GM12891 (cell line): ENCODE results near the gene TMEM135.
"Not testable (repeated sequence)": the region's sequence is repeated elsewhere in the genome, so short reads cannot be mapped to it uniquely, and the experiment has no call there.

Experiments
- DNase-seq: peaks from one replicate; pipeline ENCODE4 v3.0.0; 2011; ENCODE audit warnings: low spot score; ENCODE audit not compliant: insufficient read length
- FAIRE-seq: peaks from 2 replicates; lab custom pipeline; 2011; peaks lifted over from hg19 to GRCh38; lab: Jason Lieb, UNC
- PAX5 ChIP-seq: IDR thresholded peaks from 2 replicates; pipeline ENCODE4 v1.6.1; 2011; ENCODE audit warnings: low read length, moderate library complexity, mild to moderate bottlenecking; ENCODE audit not compliant: insufficient read depth, severe bottlenecking
- POLR2A ChIP-seq: IDR thresholded peaks from 2 replicates; pipeline ENCODE4 v1.6.1; 2011; ENCODE audit warnings: low read depth, low read length, control low read depth
- POLR2AphosphoS5 ChIP-seq: IDR thresholded peaks from 2 replicates; pipeline ENCODE4 v1.6.1; 2011; ENCODE audit warnings: low read depth, low read length, control low read depth
- POU2F2 ChIP-seq: IDR thresholded peaks from 2 replicates; pipeline ENCODE4 v1.6.1; 2011; ENCODE audit warnings: low read depth, mild to moderate bottlenecking, control low read depth, low read length, moderate library complexity
- SPI1 ChIP-seq: IDR thresholded peaks from 2 replicates; pipeline ENCODE4 v1.6.1; 2011; ENCODE audit warnings: low read depth, low read length, control low read depth
- TAF1 ChIP-seq: IDR thresholded peaks from 2 replicates; pipeline ENCODE4 v1.6.1; 2011; ENCODE audit warnings: low read depth, low read length, control low read depth

TMEM135 gene

GRCh38 chr11:87156970-87157369 is 119.2 kb downstream of the TMEM135 start:
- DNase-seq = no peak
- no peak for FAIRE-seq
- no peak for TF ChIP-seq POLR2AphosphoS5

GRCh38 chr11:87169076-87169475 is 131.3 kb downstream of the TMEM135 start:
- DNase-seq, FAIRE-seq: not testable (repeated sequence)

DNA sequence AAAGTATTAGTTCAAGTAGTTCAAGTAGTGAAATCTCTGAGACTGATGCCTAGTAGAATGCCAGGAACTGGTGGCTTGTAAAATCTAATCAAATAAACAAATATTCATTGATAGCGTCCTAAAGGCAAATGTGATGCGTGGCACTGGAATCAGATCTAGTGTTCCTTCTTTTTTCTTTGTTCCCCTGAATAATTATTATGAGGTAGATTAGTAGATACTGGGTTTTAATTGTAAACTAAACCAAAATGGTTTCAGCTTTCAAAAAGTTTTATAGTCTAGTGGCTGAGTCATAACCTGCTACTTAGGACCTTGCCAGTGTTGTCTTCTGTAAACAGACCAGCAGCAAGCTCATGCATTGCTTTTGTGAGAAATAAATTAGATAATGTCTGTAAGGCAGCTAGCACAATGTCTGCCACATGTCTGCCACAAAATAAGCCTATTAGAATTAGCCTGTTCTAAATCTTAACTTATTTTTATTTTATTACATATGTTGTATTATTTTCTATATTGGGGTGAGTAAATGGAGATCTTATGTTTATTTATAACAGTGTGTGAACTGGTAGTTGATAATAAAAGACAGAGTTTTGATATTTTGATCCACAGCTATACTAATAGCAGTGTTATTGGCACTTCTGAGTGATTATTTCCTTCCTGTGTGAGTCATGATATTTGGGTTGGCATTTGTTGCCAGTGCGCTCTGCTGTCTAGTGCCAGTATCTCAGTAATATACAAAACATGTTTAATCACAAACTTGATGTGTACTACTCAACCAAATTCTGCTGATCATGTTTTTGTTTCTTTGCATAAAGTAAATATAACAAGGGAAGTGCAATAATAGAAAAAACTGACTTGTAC is 135.7 kb downstream of the TMEM135 start:
- TF ChIP-seq PAX5 = no peak
- no peak for TF ChIP-seq TAF1
- no peak for TF ChIP-seq POU2F2
- no peak for TF ChIP-seq POLR2AphosphoS5
- no peak for TF ChIP-seq SPI1
- TF ChIP-seq POLR2A = no peak
- DNase-seq (no peak), FAIRE-seq (no peak)

- no peak for DNase-seq
- TF ChIP-seq POU2F2 (no peak), POLR2AphosphoS5 (no peak), PAX5 (no peak), SPI1 (no peak), POLR2A (no peak), TAF1 (no peak)
- FAIRE-seq = no peak
Measured at GRCh38 chr11:87174870-87175269, 137.1 kb downstream of the TMEM135 start.

DNA sequence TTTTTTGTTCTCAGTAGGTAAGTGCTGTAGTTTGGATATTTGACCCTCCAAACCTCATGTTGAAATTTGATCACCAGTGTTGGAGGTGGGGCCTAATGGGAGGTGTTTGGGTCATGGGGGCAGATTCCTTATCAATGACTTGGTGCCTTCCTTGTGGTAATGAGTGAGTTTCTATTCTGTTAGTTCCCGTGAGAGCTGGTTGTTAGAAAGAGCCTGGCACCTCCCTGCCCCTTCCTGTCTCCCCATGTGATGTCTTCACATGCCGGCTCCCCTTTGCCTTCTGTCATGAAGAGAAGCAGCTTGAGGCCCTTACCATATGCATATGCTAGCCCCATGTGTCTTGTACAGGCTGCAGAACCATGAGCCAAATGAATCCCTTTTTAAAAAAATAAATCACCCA is 138.3 kb downstream of the TMEM135 start:
- TF ChIP-seq PAX5 (no peak), SPI1 (no peak), TAF1 (no peak), POLR2AphosphoS5 (no peak), POLR2A (no peak), POU2F2 (no peak)
- FAIRE-seq (no peak), DNase-seq (no peak)

DNA sequence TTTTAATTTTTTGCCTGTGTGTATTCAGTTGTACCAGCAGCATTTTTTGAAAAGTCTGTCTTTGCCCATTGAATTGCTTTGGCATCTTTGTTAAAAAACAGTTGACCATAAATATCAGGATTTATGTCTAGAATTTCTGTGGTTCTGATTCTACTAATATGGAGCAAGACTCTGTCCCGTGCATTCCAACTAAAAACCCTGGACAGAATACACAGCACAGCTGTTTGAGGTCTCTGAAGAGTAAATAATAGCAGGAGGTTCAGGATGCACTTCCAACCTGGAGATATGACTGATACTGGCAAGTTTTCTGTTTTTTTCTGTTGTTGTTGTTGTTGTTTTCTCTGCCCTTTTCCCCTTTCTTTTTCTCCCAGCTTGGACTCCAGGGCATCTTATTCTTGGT is 141.9 kb downstream of the TMEM135 start:
- TF ChIP-seq POU2F2 (no peak), PAX5 (no peak), POLR2AphosphoS5 (no peak), POLR2A (no peak), TAF1 (no peak), SPI1 (no peak)
- no peak for FAIRE-seq
- DNase-seq = no peak

DNA sequence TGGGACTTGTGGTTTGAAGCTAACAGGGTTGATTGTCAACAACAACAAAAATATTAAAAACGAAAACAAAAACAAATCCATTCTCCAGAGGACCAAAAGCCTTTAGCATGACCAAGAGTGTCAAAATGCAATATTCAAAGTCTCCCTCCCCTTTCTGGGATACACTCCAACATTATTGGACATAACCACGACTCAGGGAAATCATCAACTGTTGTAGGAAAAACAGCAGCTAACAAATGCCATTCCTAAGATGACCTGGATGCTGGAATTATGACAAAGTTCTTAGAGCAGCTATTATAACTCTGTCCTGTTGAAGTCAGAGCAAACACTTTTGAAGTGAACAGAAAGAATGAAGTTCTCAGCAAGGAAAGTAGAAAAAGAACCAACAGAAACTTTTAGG is 143.0 kb downstream of the TMEM135 start:
- no peak for FAIRE-seq
- TF ChIP-seq TAF1 = no peak
- TF ChIP-seq POLR2A = no peak
- TF ChIP-seq SPI1 = no peak
- TF ChIP-seq PAX5 = no peak
- TF ChIP-seq POLR2AphosphoS5 = no peak
- DNase-seq = no peak

GRCh38 chr11:87181143-87181542 is 143.4 kb downstream of the TMEM135 start:
- FAIRE-seq (no peak), DNase-seq (no peak)
- no peak for TF ChIP-seq POLR2AphosphoS5

- DNase-seq (no peak), FAIRE-seq (no peak)
- TF ChIP-seq PAX5 (no peak), SPI1 (no peak), TAF1 (no peak), POLR2A (no peak), POLR2AphosphoS5 (no peak), POU2F2 (no peak)
Measured at GRCh38 chr11:87185228-87185627, 147.5 kb downstream of the TMEM135 start.

DNA sequence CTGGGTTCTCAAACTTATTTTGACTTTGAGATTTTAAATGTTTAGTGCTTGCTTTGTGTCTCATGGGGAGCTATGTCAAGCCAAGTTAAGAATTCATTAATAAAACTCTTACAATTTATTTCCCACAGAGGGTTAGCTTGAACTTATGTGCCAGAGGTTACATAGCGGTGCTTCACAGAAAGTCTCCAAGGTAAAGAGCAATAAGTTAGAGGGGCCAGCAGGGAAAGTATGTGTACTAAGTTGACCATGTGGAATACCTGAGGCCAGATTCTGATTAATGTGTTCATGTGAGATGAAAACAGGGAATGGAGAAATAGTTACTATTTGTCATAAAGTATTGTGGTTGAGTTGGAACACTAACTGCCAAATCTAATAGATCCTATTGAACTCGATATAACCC is 149.3 kb downstream of the TMEM135 start:
- no peak for FAIRE-seq
- no peak for TF ChIP-seq TAF1
- TF ChIP-seq POU2F2 = no peak
- TF ChIP-seq POLR2A = no peak
- no peak for TF ChIP-seq SPI1
- no peak for TF ChIP-seq POLR2AphosphoS5
- no peak for TF ChIP-seq PAX5
- DNase-seq = no peak

GRCh38 chr11:87187930-87188329 is 150.2 kb downstream of the TMEM135 start:
- TF ChIP-seq TAF1 = no peak
- no peak for TF ChIP-seq SPI1
- no peak for TF ChIP-seq PAX5
- FAIRE-seq (no peak), DNase-seq (no peak)

DNA sequence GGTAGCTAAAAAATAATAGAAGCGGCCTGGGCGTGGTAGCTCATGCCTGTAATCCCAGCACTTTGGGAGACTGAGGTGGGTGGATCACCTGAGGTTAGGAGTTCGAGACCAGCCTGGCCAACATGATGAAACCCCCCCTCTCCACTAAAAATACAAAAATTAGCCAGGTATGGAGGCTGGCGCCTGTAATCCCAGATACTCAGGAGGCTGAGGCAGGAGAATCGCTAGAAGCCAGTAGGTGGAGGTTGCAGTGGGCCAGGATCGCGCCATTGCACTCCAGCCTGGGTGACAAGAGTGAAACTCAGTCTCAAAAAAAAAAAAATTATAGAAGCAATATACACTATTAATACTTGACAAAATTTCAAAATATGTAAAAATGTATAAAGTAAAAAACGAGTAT is 150.7 kb downstream of the TMEM135 start:
- FAIRE-seq, DNase-seq: not testable (repeated sequence)

GRCh38 chr11:87188921-87189320 is 151.2 kb downstream of the TMEM135 start:
- not testable (repeated sequence) for DNase-seq, FAIRE-seq
